ENCODE measurements around the gene CCNO.

DNA sequence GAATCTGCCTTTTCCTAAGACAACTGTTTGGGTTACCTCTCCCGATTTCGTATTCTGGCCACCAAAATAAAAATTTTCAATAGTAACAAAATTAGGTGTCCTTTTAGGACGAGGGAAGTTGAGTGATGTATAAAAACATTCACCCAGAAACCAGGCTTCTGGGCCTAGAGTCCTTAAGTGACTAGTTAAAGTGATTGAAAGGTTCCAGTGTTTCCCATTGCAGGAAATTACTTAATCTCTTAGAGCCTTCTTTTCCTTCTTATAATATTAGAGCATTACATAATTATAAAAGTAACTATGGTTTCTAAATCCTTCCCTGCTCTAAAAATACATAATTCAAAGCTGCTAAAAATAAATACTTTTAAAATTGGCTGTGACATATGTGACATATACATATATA is 13.6 kb downstream of the CCNO start:
- TF ChIP-seq EZH2phosphoT487 (IDR thresholded peaks at IDR 0.05; ENCODE audit: insufficient read depth, low read depth) (no peak), EZH2 (IDR thresholded peaks at IDR 0.05; ENCODE audit: insufficient read depth, poor library complexity, severe bottlenecking) (no peak)
